HUDEP-2 (cell line): ENCODE results near the gene SYCE1L.
A peak's percentile ranks its signal among the peaks of the same experiment; 100 is the strongest.

Experiments used
- DNase-seq, 76 experiments: peaks; one replicate each; lab custom pipeline; 2025; ENCODE audit not compliant: unreplicated experiment in 76 of 76; lab: John Stamatoyannopoulos, UW

The SYCE1L gene

DNA sequence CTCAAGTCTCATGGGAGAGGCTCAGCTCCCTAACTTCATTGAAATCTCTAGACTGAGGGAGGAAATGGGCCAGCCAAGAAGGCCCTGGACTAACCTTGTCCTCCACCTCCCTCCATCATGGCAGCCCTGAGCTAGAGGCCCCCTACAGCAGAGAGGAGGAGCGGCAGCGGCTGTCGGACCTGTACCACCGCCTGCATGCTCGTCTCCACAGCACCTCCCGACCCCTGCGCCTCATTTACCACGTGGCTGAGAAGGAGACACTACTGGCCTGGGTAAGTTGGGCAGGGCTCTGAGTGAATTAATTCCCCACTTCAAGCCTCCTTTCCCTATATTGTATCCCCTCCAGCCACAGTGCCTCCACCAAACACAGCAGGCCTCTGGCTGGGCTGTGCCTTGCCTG, 3.8 kb upstream of the SYCE1L start:
- DNase-seq, result no peak

DNA sequence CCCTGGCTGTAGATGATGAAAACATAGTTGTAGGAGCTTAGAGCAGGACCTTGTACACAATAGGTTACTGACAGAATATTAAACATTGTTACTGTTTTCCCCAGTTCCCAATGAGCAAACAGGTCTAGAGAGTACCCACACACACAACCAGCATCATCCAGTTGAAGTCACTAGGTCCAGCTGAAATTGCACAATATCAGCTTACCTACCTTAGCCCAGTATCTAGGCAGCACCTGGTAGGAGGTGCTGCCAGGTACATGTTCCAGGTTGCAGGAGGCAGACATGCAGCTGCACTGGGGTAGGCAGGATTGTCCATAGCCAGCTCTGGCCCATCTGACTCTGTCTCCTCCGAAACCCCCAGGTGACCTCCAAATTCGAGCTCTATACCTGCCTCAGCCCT, 1.5 kb upstream of the SYCE1L start:
- no peak for DNase-seq

DNA sequence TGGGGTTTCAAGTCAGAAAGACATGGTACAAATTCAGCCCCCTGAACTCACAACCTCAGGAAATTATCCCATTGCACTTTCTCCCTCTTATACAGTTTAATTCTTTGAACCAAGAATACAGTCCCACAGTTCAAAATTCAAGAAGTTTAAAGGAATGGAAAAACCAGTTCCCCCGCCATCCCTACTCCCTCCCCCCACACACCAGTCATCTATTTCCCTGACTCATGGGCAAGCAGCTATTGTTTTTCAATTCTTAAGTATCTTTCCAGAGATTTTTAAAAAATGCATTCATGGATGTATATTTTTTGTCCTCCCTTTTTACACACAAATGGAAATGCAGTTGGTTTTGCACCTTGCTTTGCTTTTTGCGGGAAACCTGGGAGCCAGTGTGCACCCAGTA, 7.3 kb downstream of the SYCE1L start:
- DNase-seq, result no peak

DNA sequence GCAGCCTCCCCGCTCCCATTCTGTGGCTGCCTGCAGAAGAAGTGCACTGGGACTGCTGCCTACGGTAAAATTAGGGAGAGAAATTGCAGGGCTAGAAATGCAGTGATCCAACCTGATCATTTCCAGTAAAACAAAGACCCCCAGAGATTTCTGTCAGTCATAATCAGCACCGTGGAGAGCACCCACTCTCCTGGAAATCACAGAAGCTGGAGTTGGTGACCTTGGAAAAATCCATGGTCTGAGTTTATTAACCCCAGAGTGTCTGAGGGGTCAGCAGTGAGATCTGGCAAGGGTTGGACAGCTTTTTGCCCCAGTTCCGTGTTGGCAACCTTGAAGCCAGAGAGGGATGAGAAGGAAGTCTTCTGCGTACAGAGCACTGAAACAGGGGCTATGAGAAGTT, 7.8 kb downstream of the SYCE1L start:
- no peak for DNase-seq

DNA sequence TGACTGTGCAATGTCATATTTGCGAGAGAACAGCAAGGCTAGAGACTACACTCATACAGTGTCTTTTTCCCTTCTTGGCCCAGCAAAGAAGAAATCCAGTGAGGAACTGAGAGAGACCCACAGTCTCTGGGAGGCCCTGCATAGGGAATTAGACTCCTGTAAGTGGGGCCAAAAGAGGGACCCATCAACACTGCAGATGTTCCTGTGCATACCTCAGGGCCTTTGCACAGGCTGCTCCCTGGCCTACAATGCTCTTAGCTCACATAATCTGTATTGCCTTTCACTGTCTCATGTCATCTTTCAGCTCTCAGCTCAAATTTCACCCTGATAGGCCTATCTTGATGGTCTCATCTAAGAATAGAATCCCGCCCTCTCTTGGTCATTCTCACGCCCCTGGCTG, 9.2 kb downstream of the SYCE1L start:
- DNase-seq, result no peak

DNA sequence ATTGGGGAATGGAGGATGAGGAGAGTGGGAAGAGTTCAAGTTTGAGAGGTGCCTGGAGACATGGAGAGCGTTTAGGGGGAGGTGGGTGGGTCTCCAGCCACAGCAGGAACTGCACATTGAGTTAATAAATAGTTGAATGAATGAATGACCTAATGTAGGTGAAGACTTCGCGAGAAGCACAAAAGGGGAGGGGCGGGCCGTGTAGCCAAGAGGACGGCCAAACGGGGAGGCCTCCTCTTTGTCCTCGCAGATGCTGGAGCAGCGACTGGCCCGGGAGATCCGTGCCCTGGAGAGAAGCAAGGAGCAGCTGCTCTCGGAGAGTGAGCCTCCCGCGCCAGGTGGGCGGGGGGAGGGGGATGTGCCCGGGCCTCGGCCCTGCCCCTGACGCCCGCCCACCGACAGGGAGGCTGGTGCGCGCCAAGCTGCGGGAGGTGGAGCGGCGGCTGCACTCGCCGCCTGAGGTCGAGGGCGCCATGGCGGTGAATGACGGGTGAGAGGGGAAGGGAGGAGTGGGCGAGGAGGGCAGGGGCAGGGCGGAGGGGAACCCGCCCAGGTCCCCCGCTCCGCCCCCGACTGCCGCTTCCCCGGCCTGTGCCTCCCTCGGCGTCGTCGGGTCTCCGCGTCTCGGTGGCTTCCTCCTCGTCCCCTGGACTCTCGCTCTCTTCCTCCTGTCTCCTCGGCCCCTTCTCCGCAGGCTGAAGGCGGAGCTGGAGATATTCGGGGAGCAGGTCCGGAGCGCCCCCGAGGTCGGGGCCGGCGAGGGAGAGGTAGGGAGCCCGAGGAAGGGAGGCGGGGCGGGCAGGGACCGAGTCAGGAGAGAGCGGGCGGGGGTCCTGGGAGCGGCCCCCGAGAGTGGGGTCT, 12.9 kb downstream of the SYCE1L start:
- DNase-seq, result peak in 37 of 76 experiments; percentile 2 to 53 (median 24)

DNA sequence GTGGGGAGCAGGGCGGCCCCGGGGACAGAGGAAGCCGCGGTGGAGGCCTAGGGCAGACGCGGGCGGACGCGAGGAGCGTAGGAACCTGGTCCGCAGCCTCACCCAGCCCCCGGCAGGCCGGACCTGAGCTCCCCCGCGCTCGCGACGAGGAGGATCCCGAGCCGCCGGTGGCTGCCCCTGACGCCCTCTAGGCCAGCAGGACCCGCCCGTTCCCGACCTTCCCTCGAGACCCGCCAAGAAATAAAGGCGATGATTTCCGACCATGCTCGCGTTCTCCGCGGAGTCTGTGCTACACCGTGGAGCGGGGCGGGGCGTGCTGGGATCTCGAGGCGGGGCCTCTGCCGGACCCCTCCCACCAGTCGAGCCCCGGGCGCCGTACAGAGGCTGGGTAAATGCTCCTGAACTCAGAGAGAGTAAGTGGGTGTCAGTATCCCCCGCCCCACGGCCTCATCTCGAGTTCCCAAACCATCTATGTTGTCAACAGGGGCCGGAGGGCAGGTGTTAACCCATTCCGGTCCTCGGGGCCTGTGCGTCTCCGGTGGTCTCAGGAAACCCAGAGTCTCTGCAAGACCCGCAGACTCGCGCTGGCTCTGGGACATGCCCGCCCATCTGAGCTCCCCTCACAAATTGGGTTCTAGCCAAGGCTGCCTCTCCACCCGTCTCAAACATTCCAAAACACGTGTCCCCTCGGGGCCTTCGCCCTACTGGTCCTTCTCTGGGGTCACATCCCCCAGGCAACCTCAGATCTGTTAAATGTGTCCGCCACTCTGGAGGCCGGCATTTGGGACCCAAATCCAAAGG, 13.7 kb downstream of the SYCE1L start:
- peak in 37 of 76 experiments; percentile 1 to 51 (median 22) for DNase-seq

DNA sequence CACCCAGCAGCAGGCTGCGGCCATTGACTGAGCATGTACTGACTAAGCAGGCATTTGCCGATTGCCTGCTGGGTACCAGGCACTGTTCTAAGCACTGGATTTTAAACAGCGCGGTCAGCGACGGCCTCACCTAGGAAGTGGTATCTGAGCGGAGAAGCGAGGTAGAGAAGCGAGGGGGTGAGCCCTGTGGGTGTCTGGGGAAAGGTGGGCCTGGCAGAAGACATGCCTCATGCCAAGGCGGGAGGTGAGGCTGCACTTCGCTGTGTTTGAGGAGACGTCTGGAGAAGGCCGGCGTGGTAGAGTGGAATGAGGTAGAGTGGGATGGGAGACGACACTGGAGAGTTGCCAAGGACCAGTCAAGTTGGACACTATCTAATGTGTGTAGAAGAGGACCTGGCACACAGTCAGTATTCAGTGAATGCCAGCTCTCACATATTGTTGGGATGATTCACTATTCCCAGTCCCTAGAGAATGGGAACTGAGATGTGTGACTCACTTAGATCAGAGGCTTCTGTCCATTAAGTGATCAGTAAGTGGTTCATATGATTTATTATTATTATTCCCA, 14.4 kb downstream of the SYCE1L start:
- DNase-seq, result no peak

DNA sequence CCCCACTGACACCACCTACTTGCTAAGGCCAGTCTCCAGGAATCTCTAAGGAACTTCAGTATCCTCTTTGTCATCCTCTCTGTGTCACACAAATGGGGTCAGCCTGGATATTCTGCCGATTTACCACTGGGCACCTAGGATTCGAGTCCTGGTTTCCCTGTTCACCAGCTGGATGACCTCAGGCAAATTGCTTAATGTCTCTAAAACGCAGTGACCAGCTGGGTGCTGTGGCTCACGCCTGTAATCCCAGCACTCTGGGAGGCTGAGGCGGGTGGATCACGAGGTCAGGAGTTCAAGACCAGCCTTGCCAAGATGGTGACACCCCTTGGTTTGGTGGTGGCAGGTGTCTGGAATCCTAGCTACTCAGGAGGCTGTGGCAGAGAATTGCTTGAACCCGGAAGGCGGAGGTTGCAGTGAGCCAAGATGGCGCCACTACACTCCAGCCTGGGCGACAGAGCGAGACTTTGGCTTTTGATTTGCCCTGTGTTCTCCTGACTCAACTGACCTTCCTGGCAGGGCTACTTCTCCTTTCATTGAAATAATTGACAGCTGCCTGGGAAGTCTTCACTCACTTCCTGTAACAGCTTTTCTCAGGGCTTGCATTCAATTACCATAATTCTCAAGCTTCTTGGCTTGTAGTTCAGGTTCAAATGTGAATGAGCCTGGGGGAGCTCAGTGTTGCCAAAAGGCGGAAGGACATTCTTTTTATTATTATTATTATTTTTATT, 15.4 kb downstream of the SYCE1L start:
- no peak for DNase-seq

DNA sequence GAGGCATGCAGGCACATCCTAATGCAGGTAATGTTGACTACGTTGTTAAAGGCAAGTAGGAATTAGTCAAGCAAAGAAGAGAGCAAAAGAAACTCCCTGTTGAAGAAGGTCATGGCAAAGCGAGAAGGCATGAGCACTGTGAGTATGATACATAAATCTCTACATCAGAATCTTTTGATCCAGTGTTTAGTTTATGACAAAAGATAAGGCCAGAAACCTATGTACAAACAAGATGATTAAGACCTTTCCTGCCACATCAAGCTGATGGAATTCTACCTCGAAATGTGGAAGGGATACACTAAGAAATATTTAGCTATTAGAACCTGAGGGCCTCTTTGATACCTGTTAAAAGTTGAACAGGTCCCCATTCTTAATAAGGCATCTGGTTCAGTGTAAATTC, 20.2 kb downstream of the SYCE1L start:
- no peak for DNase-seq

DNA sequence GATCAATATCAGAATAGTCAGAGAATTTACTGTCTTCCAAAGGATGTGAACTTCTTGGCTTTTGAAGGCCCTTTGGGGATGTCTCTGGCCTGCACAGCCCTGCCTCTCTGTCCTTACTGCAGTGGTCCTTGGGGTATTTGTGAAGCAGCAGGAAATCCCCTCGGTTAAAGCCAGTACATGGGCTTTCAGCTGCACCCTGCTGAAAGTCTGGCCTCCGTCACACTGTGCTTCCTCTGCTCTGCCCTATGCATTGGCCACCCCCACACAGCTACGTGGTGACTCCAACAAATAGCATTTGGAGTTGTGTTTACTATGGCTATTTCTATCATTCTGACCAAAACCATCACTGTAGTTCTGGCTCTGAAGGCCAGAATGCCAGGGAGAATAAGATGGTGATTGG, 21.2 kb downstream of the SYCE1L start:
- DNase-seq, result no peak

DNA sequence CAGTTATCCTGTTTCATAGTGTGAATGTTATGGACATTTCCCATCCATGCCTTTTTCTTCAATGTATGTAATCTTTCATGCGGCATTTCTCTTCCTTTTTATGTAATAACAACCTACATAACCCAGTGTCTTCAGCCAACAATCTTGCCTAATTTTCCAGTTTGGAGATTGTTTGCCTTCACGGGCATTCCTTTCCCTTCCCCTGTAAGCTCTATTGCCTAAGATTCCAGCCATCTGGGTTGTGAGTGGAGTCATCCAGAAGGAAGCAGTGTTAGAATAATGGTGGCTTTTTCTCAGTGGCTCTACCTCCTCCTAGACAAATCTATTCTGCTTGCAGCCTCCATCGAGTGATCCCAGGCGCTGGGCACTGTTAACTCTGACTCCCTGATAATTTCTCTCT, 22.3 kb downstream of the SYCE1L start:
- DNase-seq, result no peak

DNA sequence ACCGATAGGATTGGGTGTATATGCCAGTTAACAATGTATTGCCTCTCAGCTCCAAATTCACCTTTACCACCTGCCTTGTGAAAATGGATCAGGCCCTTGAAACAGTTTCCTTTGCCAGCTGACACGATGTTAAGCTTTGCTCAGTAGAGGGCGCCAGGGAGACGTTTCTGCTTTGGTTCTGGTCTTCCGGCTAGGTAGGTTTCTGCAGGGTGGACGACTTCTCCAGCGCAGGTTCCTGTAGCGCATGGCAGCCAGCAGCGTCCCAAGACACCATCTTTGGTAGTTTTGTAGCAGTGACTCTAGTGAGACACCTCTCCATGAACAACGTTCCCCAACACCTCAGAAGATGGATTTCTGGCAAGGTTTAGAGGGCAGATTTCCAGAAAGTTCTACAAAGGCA, 24.0 kb downstream of the SYCE1L start:
- peak in 19 of 76 experiments; percentile 0 to 37 (median 9) for DNase-seq

DNA sequence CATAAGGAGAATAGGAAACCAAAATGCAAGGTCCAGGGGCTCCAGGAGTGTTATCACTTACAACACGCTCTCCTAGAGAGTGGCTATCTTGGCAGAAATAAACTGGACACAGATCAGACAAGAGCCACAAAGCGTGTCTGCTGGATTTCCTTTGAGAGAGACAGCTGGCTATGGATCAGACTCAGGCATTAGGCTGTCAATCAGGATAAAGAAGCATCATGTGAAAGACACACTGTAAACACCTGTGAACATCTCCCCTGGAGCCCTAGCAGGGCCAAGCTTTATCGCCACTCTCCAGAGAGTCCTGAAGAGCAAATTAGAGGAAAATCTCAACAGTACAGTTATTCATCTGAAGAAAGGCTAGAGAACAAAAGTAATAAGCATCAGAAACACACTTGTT, 26.0 kb downstream of the SYCE1L start:
- DNase-seq, result no peak

DNA sequence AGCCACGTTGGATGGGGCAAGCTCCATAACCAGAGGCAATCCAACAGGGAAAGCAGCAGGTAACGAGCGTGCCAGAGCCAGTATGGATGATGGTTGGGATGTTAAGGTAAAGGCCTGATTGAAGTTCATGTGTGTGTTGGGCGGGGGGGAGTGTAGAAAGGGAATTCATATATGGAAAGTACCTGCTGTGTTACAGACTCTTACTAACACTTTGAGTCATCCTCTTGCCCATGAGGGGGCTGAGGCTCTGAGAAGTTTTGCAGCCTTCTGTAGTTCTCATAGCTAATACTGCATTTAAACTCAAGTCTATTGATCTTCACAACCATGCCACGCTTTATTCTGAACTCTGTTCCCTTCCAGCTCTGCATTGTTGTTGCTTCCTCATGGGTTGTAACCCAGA, 28.5 kb downstream of the SYCE1L start:
- DNase-seq, result no peak

DNA sequence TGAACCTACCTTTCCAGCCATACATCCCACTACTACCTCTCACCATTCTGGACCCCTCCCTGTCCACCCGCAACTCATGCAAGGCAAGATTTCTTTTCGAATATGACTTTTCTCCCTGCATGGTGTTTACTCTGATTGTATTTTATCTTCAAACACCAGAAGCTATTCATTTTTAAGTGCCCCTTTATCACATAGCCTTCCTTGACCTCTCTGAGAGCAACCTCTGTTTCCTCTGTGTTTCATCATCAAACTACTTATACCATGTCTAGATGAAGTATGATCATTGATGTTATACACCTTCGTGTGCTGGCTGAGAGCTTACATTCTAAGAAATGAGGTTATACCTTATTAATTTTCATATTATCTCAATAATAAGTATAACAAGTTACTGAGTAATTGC, 31.8 kb downstream of the SYCE1L start:
- no peak for DNase-seq

DNA sequence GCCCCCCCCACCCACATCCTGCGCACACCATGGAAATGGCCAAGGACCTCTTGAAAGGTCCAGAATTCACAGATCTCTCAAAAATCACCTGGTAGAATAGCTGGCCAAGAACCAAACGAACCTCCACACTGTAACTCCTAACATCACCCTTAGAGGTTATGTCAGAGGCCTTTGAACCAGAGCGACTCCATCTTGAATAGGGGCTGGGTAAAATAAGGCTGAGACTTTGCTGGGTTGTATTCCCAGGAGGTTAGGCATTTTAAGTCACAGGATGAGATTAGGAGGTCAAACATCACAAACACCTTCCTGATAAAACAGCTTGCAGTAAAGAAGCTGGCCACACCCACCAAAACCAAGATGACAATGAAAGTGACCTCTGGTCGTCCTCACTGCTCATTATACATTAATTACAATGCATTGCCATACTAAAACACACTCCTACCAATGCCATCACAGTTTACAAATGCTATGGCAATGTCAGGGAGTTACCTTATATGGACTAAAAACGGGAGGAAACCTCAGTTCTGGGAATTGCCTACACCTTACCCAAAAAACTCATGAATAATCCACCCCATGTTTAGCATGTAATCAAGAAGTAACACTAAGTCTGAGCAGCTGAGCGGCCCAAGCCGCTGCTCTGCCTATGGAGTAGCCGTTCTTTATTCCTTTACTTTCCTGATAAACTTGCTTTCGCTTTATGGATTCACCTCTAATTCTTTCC, 34.8 kb downstream of the SYCE1L start:
- DNase-seq, result no peak

DNA sequence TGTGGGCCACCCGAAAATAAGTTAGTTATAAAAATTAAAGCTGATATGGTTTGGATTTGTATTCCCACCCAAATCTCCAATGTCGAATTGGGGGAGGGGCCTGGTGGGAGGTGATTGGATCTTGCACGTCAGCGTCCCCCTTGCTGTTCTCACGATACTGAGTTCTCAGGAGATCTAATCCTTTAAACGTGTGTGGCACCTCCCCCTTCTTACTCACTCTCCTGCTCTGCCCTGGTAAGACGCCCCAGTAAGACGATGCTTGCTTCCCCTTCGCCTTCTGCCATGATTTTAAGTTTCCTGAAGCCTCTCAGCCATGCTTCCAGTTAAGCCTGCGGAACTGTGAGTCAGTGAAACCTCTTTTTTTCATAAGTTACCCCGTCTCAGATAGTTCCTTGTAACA, 35.4 kb downstream of the SYCE1L start:
- no peak for DNase-seq

DNA sequence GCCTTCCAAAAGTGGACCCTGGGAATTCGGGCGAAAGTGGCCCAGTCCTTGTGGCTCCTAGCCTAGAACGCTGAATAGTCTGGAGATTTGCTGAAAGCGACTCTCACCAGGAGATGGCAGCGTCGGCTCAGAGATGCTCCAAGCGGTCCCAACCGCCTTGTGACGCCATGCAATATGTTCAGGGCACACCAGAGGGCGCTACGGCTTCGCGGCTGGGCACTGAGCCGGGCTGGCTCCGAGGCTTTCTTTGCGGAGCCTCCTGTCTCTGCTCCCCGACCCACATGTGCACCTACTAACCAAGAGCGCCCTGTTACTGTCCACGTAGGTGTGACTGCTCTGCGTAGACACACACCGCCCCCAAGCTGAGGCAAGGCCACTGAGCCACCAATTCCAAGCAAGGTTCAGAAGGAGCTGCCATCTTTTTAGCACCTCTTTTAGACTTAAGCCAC, 36.9 kb downstream of the SYCE1L start:
- DNase-seq, result peak in 71 of 76 experiments; percentile 4 to 86 (median 69)

DNA sequence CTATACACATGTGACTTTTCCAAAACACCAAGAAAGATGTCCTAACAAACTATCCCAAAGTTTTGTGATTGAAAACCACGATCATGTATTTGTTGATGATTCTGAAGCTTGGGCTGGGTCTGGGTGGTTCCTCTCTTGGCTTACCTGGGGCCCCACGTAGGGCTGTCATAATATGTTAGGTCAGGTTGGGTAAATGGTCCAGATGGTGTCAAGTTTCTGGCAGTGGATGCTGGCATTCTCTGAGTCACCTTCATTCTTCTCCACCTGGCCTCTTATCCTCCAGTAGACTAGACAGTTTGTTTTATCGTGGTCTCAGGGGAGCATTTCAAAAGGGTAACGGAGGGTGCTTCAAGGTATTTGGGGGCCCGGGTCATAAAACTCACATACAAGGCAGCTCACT, 39.4 kb downstream of the SYCE1L start:
- DNase-seq, result no peak
